Common myeloid progenitor, CD34-positive (primary cell): Measurements from ENCODE around the gene NTNG2.
A peak's percentile ranks its signal among the peaks of the same experiment; 100 is the strongest.
"Not testable (repeated sequence)": the region's sequence is repeated elsewhere in the genome, so short reads cannot be mapped to it uniquely, and the experiment has no call there.

Source experiments
- CTCF ChIA-PET: fragments of 350-600 bp; sonication (Branson Sonifier 250); formaldehyde crosslinking; loops from one replicate; lab custom pipeline; 2021; ENCODE audit warnings: antibody characterized with exemption; lab: Charles Lee
- POLR2A ChIA-PET: fragments of 350-600 bp; sonication (Branson Sonifier 250); formaldehyde crosslinking; loops from one replicate; lab custom pipeline; 2021; ENCODE audit warnings: antibody characterized with exemption; lab: Charles Lee
- DNase-seq, 3 donors: peaks; one replicate each; pipeline versions ENCODE4 v3.0.0 to v3.0.0-alpha.2; 2013
- H3K27ac ChIP-seq, 2 experiments: 1 replicate in 1 of 2; 2 replicates in 1 of 2; pipeline ENCODE4 v1.7.0; 2013; ENCODE audit warnings: inconsistent platforms in 2 of 2, low read length in 2 of 2, mild to moderate bottlenecking in 2 of 2, low read depth in 1 of 2, moderate library complexity in 1 of 2; ENCODE audit not compliant: severe bottlenecking in 2 of 2, insufficient read depth in 1 of 2, poor library complexity in 1 of 2
- H3K27me3 ChIP-seq, 5 experiments: replicated peaks in 2 of 5; 1 replicate in 3 of 5; 2 replicates in 2 of 5; pipeline versions ENCODE4 v1.6.1 to v1.7.0; 2013; ENCODE audit warnings: low read length in 4 of 5, mild to moderate bottlenecking in 2 of 5, moderate library complexity in 2 of 5, inconsistent platforms in 1 of 5; ENCODE audit not compliant: insufficient read depth in 5 of 5, control insufficient read depth in 4 of 5
- H3K36me3 ChIP-seq, 4 experiments: 1 replicate in 2 of 4; 2 replicates in 2 of 4; pipeline versions ENCODE4 v1.6.1 to v1.7.0; 2013; ENCODE audit warnings: low read length in 3 of 4, control low read depth in 1 of 4, mild to moderate bottlenecking in 1 of 4; ENCODE audit not compliant: control insufficient read depth in 4 of 4, insufficient read depth in 4 of 4
- H3K4me1 ChIP-seq, 4 experiments: 1 replicate in 3 of 4; 2 replicates in 1 of 4; pipeline versions ENCODE4 v1.6.1 to v1.7.1; 2013; ENCODE audit warnings: low read length in 3 of 4, mild to moderate bottlenecking in 3 of 4, control low read depth in 1 of 4, inconsistent platforms in 1 of 4, moderate library complexity in 1 of 4; ENCODE audit not compliant: control insufficient read depth in 4 of 4, insufficient read depth in 4 of 4; ENCODE audit errors: control extremely low read depth in 1 of 4
- H3K4me3 ChIP-seq, 7 experiments: 1 replicate in 4 of 7; 2 replicates in 3 of 7; pipeline versions ENCODE4 v1.5.1 to v1.7.0; 2013; ENCODE audit warnings: mild to moderate bottlenecking in 7 of 7, low read length in 6 of 7, moderate library complexity in 6 of 7, inconsistent platforms in 2 of 7, low read depth in 2 of 7, control low read depth in 1 of 7; ENCODE audit not compliant: insufficient read depth in 4 of 7, control insufficient read depth in 1 of 7; ENCODE audit errors: extremely low read depth in 1 of 7
- H3K9me3 ChIP-seq, 5 experiments: 1 replicate in 4 of 5; 2 replicates in 1 of 5; pipeline versions ENCODE4 v1.6.1 to v1.7.1; 2013; ENCODE audit warnings: low read length in 4 of 5, mild to moderate bottlenecking in 2 of 5, inconsistent platforms in 1 of 5, low read depth in 1 of 5, moderate library complexity in 1 of 5; ENCODE audit not compliant: control insufficient read depth in 4 of 5, insufficient read depth in 2 of 5; ENCODE audit errors: control extremely low read depth in 1 of 5
- WGBS: methylation state at CpG from one replicate; pipeline ENCODE4 v1.1.5; 2013; ENCODE audit not compliant: insufficient coverage; 5-methylcytosine and 5-hydroxymethylcytosine counted together

NTNG2 gene

DNA sequence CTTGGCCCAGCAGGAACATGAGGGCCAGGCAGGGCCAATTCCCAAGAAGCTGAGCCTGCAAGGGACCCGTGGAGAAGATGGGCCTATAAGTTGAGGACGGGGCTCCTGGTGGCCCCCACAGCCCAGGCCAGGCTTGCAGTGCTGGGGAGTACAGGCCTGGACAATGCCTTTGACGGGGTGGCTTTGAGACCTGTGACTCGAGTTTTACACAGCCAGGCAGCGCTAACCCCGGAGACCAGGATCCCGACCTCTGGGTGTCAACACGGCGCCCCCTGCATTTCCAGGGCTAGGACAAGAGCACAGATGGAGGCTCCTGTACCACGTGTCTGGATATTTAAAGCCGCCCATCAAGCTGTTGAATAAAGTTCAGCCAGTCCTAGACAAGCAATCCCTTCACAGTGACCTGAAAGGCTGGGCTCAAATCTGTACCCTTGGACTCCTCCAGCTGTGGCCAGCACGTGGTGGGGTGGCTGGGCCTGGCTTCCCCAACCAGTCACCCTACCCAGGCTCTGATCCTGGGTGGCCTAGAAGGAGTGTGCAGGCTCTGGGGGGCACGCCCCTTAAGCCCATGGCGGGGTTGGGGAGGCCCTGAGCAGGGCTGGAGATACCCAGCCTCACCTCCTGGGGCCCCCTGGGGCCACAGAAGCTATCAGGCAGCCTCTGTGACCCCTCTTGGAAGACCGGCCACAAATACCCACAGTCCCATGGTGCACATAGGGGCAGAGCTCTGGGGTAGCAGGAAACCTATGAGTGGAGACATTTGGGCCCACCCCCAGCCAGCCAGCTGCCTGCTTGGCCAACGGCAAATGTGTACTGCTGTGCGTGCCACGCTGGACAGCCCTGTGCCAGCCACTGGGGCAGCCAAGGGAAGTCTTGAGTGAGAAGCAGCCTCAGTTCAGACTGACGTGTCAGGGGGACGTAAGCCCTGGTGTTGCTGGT lies 88.7 kb downstream of the NTNG2 start:
- H3K4me1 ChIP-seq: peaks cover 0 to 4% (median 2%) of the 10 kb centered on the region in 4 experiments
- WGBS: 97% methylated on average over 19 of the region's 20 CpGs
- peaks cover 0 to 9% (median 0%) of the 10 kb centered on the region in 5 experiments for H3K27me3 ChIP-seq
- ChIA-PET CTCF (interaction anchor here (0.6 to 2.9 kb wide), 7 partner anchors 10 to 491 kb away, joined by 3 to 13 read pairs (median 4); no protein-coding TSS in a partner anchor), POLR2A (no interaction called here)
- no peaks in the 10 kb centered on the region for H3K36me3 ChIP-seq
- no peak overlapping the region for H3K4me3 ChIP-seq
- peaks cover 0 to 16% (median 0%) of the 10 kb centered on the region in 5 experiments for H3K9me3 ChIP-seq
- no peak overlapping the region for H3K27ac ChIP-seq
- DNase-seq: no peak

DNA sequence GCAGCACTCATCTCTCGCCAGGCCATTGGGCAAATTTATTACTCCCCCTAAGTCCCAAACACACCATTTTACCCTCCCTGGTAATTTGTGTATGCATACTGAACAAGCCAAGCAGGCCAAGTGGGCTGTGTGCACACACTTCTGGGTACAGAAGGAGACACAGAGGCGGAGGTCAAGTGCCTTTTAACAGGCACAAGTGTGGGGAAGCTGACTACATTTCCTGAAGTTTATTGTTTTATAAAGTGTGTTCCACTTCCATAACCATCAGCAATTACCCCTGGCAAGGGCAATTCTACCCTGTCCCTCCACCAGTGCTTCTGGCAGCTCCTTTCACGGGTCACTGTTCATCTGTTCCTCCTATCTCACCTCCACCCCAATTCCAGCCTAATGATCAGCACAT lies 99.0 kb downstream of the NTNG2 start:
- ChIA-PET POLR2A (no interaction called here), CTCF (interaction anchor here (0.9 to 4.7 kb wide), 7 partner anchors 9 to 517 kb away, joined by 3 to 28 read pairs (median 6); no protein-coding TSS in a partner anchor)
- Histone ChIP-seq H3K4me3 (no peak overlapping the region), H3K36me3 (peaks cover 16 to 39% (median 31%) of the 10 kb centered on the region in 4 experiments), H3K4me1 (peaks cover 0 to 6% (median 5%) of the 10 kb centered on the region in 4 experiments), H3K27me3 (peaks cover 0 to 2% (median 0%) of the 10 kb centered on the region in 5 experiments), H3K27ac (no peak overlapping the region), H3K9me3 (no peaks in the 10 kb centered on the region)
- 90% methylated on average over 2 of the region's 3 CpGs for WGBS
- DNase-seq: no peak

DNA sequence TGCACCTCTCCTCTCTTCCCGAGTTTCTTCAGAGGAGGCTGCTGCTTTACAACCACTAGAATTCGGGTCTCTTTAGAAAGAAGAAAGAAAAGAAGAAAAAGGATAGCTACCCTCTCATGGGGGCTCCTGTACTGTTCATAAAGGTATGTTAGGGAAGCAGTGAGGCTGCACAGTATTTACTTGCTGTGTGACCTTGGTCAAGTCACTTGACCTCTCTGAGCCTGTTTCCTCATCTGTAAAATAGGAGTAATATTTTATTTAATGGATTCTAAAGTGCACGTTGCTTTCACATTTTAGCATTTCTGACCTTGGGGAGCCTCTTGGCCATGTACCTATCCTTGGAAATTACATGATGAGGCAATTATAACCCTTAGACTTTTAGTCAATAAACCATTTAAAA lies 104.2 kb downstream of the NTNG2 start:
- Histone ChIP-seq H3K4me1 (no peaks in the 10 kb centered on the region), H3K36me3 (peaks cover 30 to 87% (median 65%) of the 10 kb centered on the region in 4 experiments), H3K27me3 (no peaks in the 10 kb centered on the region), H3K9me3 (no peaks in the 10 kb centered on the region), H3K27ac (no peak overlapping the region), H3K4me3 (no peak overlapping the region)
- ChIA-PET POLR2A (no interaction called here), CTCF (interaction anchor here (1.4 to 2.6 kb wide), 2 partner anchors 26 to 30 kb away, joined by 3 to 6 read pairs; no protein-coding TSS in a partner anchor)
- DNase-seq: no peak
- no CpG with 5 or more reads among the region's 3 CpGs for WGBS

DNA sequence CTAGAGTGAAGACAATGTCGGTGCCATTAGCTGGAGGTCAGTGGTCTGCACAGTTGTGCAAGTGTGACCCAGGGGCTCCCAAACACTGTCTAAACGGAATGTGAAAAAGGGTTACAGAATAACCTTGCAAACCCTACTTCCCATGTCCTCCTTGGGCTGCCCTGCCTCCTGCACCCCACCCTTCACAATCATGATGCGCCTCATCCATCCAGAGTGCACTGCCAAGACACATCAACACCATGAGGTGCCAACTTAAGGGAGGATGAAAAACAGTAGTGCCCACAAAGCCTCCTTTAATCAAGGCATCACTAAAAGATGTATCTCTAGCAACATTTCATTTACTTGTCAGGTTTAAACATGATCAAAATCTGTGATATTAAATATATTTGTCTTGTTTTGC lies 105.8 kb downstream of the NTNG2 start:
- Histone ChIP-seq H3K9me3 (no peaks in the 10 kb centered on the region), H3K36me3 (peaks cover 35 to 86% (median 68%) of the 10 kb centered on the region in 4 experiments), H3K27ac (no peak overlapping the region), H3K4me1 (no peaks in the 10 kb centered on the region), H3K27me3 (no peaks in the 10 kb centered on the region), H3K4me3 (no peak overlapping the region)
- DNase-seq: no peak
- ChIA-PET POLR2A (no interaction called here), CTCF (interaction anchor here (1.0 to 2.6 kb wide), 10 partner anchors 8 to 509 kb away, joined by 3 to 17 read pairs (median 4); no protein-coding TSS in a partner anchor)
- 96% methylated on average over 3 of the region's 3 CpGs for WGBS

DNA sequence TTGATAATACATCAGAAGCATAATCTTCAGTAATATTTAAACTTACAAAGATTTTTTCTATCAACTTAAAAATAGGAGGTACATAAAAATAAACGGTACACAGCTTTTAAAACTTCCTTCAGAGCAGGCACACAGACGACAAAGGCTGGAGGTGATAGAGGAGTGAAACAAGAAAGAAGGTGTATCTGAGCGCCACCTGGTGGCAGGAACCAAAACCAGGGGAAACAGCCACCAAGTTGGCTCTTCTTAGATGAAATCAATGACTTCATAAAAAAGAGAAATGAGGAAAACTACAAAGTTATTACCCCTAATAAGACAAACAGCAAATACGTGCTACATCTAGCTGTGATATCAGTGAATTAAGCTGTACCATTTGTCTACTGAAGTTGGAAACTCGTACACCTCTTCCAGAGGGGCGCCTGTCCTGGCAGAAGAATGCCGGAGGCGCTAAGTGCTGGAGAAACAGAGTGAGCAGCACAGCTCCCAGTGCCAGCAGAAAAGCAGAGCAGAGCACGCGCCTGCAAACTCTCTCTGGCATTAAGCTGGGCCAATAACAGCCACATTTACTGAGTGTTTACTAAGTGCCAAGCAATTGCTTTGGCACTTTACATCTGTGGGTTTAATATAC lies 107.0 kb downstream of the NTNG2 start:
- no peaks in the 10 kb centered on the region for H3K27me3 ChIP-seq
- POLR2A ChIA-PET: interaction anchor here (0.6 kb wide), 2 partner anchors 63 to 526 kb away, joined by 4 read pairs; no protein-coding TSS in a partner anchor
- CTCF ChIA-PET: interaction anchor here (0.8 to 2.2 kb wide), 21 partner anchors 8 to 510 kb away, joined by 3 to 17 read pairs (median 4); no protein-coding TSS in a partner anchor
- H3K4me3 ChIP-seq: no peak overlapping the region
- H3K9me3 ChIP-seq: no peaks in the 10 kb centered on the region
- no peaks in the 10 kb centered on the region for H3K4me1 ChIP-seq
- peaks cover 36 to 85% (median 65%) of the 10 kb centered on the region in 4 experiments for H3K36me3 ChIP-seq
- H3K27ac ChIP-seq: no peak overlapping the region
- peak; percentile 76 to 87 (median 83) for DNase-seq
- 95% methylated on average over 5 of the region's 10 CpGs for WGBS

DNA sequence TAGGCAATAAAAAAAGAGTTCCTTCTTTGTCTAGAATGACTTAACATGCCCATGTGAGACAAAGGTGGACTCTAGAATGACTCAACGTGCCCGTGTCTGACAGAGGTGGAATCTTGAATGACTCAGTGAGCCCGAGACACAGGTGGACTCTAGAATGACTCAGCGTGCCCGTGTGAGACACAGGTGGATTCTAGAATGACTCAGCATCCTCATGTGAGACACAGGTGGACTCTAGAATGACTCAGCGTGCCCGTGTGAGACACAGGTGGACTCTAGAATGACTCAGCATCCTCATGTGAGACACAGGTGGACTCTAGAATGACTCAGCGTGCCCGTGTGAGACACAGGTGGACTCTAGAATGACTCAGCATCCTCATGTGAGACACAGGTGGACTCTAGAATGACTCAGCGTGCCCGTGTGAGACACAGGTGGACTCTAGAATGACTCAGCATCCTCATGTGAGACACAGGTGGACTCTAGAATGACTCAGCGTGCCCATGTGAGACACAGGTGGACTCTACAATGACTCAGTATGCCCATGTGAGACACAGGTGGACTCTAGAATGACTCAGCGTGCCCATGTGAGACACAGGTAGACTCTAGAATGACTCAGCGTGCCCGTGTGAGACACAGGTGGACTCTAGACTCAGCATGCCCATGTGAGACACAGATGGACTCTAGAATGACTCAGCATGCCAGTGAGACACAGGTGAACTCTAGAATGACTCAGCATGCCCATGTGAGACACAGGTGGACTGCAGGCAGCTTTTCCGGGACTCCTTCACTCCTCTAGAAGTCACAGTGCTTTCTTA lies 108.1 kb downstream of the NTNG2 start:
- CTCF ChIA-PET: interaction anchor here (0.8 to 2.2 kb wide), 14 partner anchors 8 to 512 kb away, joined by 3 to 17 read pairs (median 4); no protein-coding TSS in a partner anchor
- H3K4me3 ChIP-seq, H3K27me3 ChIP-seq, H3K4me1 ChIP-seq, POLR2A ChIA-PET, H3K9me3 ChIP-seq: not testable (repeated sequence)
- 91% methylated on average over 7 of the region's 16 CpGs for WGBS
- Histone ChIP-seq H3K36me3 (peaks cover 35 to 85% (median 60%) of the 10 kb centered on the region in 4 experiments), H3K27ac (peak overlapping the region in 1 of 2 experiments; percentile 32)
- peak in 2 of 3 donors; percentile 30 to 32 for DNase-seq
